Measurements from ENCODE around the gene SLC22A5.

DNA sequence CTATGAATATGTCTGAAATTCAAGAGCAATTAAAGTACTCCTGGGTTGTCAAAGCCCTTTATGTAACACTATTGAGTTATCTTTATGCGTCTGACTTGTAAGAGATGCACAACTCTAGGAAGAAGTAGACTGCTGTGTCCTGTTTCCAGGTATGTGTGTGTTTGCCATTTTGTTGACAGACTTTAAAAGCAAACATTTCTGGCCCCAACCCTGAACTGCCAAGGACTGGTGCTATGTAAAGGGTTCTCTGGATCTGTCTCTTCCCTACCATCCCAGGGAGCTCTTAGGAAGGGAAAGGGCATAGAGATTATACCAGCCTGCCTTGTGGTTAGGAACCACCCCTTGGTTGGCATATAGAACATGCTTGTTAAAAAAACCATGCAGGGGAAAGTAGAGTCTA, 12.1 kb downstream of the SLC22A5 start:
- TF ChIP-seq, protein P1, sequence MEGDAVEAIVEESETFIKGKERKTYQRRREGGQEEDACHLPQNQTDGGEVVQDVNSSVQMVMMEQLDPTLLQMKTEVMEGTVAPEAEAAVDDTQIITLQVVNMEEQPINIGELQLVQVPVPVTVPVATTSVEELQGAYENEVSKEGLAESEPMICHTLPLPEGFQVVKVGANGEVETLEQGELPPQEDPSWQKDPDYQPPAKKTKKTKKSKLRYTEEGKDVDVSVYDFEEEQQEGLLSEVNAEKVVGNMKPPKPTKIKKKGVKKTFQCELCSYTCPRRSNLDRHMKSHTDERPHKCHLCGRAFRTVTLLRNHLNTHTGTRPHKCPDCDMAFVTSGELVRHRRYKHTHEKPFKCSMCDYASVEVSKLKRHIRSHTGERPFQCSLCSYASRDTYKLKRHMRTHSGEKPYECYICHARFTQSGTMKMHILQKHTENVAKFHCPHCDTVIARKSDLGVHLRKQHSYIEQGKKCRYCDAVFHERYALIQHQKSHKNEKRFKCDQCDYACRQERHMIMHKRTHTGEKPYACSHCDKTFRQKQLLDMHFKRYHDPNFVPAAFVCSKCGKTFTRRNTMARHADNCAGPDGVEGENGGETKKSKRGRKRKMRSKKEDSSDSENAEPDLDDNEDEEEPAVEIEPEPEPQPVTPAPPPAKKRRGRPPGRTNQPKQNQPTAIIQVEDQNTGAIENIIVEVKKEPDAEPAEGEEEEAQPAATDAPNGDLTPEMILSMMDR (IDR thresholded peaks at IDR 0.05): no peak
- TF ChIP-seq POLR2A (IDR thresholded peaks at IDR 0.05) (no peak), POLR2AphosphoS5 (IDR thresholded peaks at IDR 0.05) (peak; percentile 27)

All from prostate gland (tissue), 2 donors.